WTC11 (cell line): ENCODE measurements around the gene CYP2U1. TPM values are rescaled to one million over a fixed set of nuclear protein-coding genes. Genes with fewer than 3 reads are reported as not detected.

Experiments
- ATAC-seq: fragments of 200-7000 bp; cut with Tn5 transposase; 2 replicates; pipeline ENCODE4 v1.10.0; 2021; ENCODE audit warnings: mild to moderate bottlenecking, moderate library complexity
- CTCF ChIA-PET: fragments of 300-600 bp; sonication (Branson Sonifier 250); formaldehyde crosslinking; loops from one replicate; lab custom pipeline; 2021; ENCODE audit warnings: antibody characterized with exemption; lab: Charles Lee
- POLR2A ChIA-PET: fragments of 350-600 bp; sonication (Branson Sonifier 250); formaldehyde crosslinking; loops from one replicate; lab custom pipeline; 2021; ENCODE audit warnings: antibody characterized with exemption; lab: Charles Lee
- DNase-seq: peaks from one replicate; pipeline ENCODE4 v3.0.0; 2021; ENCODE audit warnings: low spot score
- H3K27ac Mint-ChIP-seq: 2 replicates; pipeline ENCODE4 v1.8.0; 2021; ENCODE audit warnings: mixed read lengths
- H3K27me3 Mint-ChIP-seq: 2 replicates; pipeline ENCODE4 v1.8.0; 2021; ENCODE audit warnings: low read depth, mild to moderate bottlenecking, moderate library complexity, mixed read lengths
- H3K36me3 Mint-ChIP-seq: 2 replicates; pipeline ENCODE4 v1.8.0; 2021; ENCODE audit warnings: mixed read lengths
- H3K4me1 Mint-ChIP-seq: 2 replicates; pipeline ENCODE4 v1.8.0; 2022; ENCODE audit warnings: mixed read lengths
- H3K4me3 Mint-ChIP-seq: 2 replicates; pipeline ENCODE4 v1.8.0; 2021; ENCODE audit warnings: mild to moderate bottlenecking, moderate library complexity, mixed read lengths
- H3K9me3 Mint-ChIP-seq: 2 replicates; pipeline ENCODE4 v1.8.0; 2021; ENCODE audit warnings: mixed read lengths
- CREB1 ChIP-seq: sonication (generic); formaldehyde crosslinking; IDR thresholded peaks from 2 replicates; pipeline ENCODE4 v1.8.0; 2023; ENCODE audit warnings: mild to moderate bottlenecking, missing genetic modification reagents
- CREM ChIP-seq: sonication (generic); formaldehyde crosslinking; IDR thresholded peaks from 2 replicates; pipeline ENCODE4 v1.8.1; 2022; ENCODE audit warnings: mild to moderate bottlenecking, missing genetic modification reagents, moderate library complexity
- EMX1 ChIP-seq: fragments of 250-450 bp; sonication (Bioruptor Pico); IDR thresholded peaks from 2 replicates; pipeline ENCODE4 v1.8.0; 2021; ENCODE audit warnings: mild to moderate bottlenecking
- FOXK1 ChIP-seq: sonication (generic); formaldehyde crosslinking; IDR thresholded peaks from 2 replicates; pipeline ENCODE4 v1.8.0; 2022; ENCODE audit warnings: mild to moderate bottlenecking, moderate library complexity, missing genetic modification reagents
- IRF1 ChIP-seq: sonication (generic); formaldehyde crosslinking; IDR thresholded peaks from 2 replicates; pipeline ENCODE4 v1.8.0; 2023; ENCODE audit warnings: missing genetic modification reagents
- MLX ChIP-seq: sonication (generic); formaldehyde crosslinking; IDR thresholded peaks from 2 replicates; pipeline ENCODE4 v1.8.1; 2023; ENCODE audit warnings: mild to moderate bottlenecking, missing genetic modification reagents, moderate library complexity
- MXD4 ChIP-seq: fragments of 250-450 bp; sonication (Bioruptor Pico); IDR thresholded peaks from 2 replicates; pipeline ENCODE4 v1.8.0; 2021; ENCODE audit warnings: mild to moderate bottlenecking, moderate library complexity, borderline replicate concordance
- NFE2L1 ChIP-seq: sonication (generic); formaldehyde crosslinking; IDR thresholded peaks from 2 replicates; pipeline ENCODE4 v1.8.1; 2023; ENCODE audit warnings: missing genetic modification reagents
- NFYB ChIP-seq: sonication (generic); formaldehyde crosslinking; conservative IDR thresholded peaks from 2 replicates; pipeline ENCODE4 v1.8.0; 2022; ENCODE audit warnings: low read depth, missing genetic modification reagents
- NR3C1 ChIP-seq: sonication (generic); formaldehyde crosslinking; conservative IDR thresholded peaks from 2 replicates; pipeline ENCODE4 v1.8.1; 2023; ENCODE audit warnings: low read depth, mild to moderate bottlenecking, missing genetic modification reagents
- RORB ChIP-seq: fragments of 250-450 bp; sonication (Bioruptor Pico); IDR thresholded peaks from 2 replicates; pipeline ENCODE4 v1.9.0; 2021; ENCODE audit warnings: mild to moderate bottlenecking
- SOX15 ChIP-seq: fragments of 250-450 bp; sonication (Bioruptor Pico); IDR thresholded peaks from 2 replicates; pipeline ENCODE4 v1.9.0; 2021; ENCODE audit warnings: mild to moderate bottlenecking
- TP53 ChIP-seq: sonication (generic); formaldehyde crosslinking; IDR thresholded peaks from 2 replicates; pipeline ENCODE4 v1.8.1; 2023; ENCODE audit warnings: mild to moderate bottlenecking, missing genetic modification reagents
- ZNF219 ChIP-seq: sonication (generic); formaldehyde crosslinking; IDR thresholded peaks from 2 replicates; pipeline ENCODE4 v1.8.0; 2023; ENCODE audit warnings: missing genetic modification reagents, mild to moderate bottlenecking, borderline replicate concordance
- ZNF232 ChIP-seq: sonication (generic); formaldehyde crosslinking; IDR thresholded peaks from 2 replicates; pipeline ENCODE4 v1.8.0; 2022; ENCODE audit warnings: mild to moderate bottlenecking, missing genetic modification reagents
- ZNF416 ChIP-seq: fragments of 250-450 bp; sonication (Bioruptor Pico); IDR thresholded peaks from 2 replicates; pipeline ENCODE4 v1.9.0; 2021; ENCODE audit warnings: mild to moderate bottlenecking, inconsistent platforms
- total RNA-seq: library from RNA; stranded (reverse); gene quantifications from 3 replicates; pipeline ENCODE4 v1.2.3, GENCODE V29; 2021
- TF ChIP-seq, protein P1 (sequence below): sonication (generic); formaldehyde crosslinking; IDR thresholded peaks from 2 replicates; pipeline ENCODE4 v1.8.1; 2023; ENCODE audit warnings: mild to moderate bottlenecking, moderate library complexity, missing genetic modification reagents
- TF ChIP-seq, protein P2 (sequence below): fragments of 250-450 bp; sonication (Bioruptor Pico); IDR thresholded peaks from 2 replicates; pipeline ENCODE4 v1.8.0; 2021; ENCODE audit warnings: mild to moderate bottlenecking
- TF ChIP-seq, protein P3 (sequence below): sonication (generic); formaldehyde crosslinking; IDR thresholded peaks from 2 replicates; pipeline ENCODE4 v1.8.0; 2022; ENCODE audit warnings: mild to moderate bottlenecking, missing genetic modification reagents
- TF ChIP-seq, protein P4 (sequence below): sonication (generic); formaldehyde crosslinking; IDR thresholded peaks from 2 replicates; pipeline ENCODE4 v1.8.1; 2022; ENCODE audit warnings: mild to moderate bottlenecking, moderate library complexity, missing genetic modification reagents
- TF ChIP-seq, protein P5 (sequence below): sonication (generic); formaldehyde crosslinking; IDR thresholded peaks from 2 replicates; pipeline ENCODE4 v1.8.1; 2022; ENCODE audit warnings: low read depth, missing genetic modification reagents, borderline replicate concordance
- TF ChIP-seq, protein P6 (sequence below): sonication (generic); formaldehyde crosslinking; IDR thresholded peaks from 2 replicates; pipeline ENCODE4 v1.8.1; 2022; ENCODE audit warnings: low read depth, mild to moderate bottlenecking, moderate library complexity, missing genetic modification reagents, borderline replicate concordance

The CYP2U1 gene
- total RNA-seq, 1 experiment from 2014 or later: 2.9 TPM

- no peaks in the 10 kb centered on the region; the same call in none of the 2 replicates for H3K27me3 Mint-ChIP-seq
- H3K27ac Mint-ChIP-seq: no peak overlapping the region
- H3K4me1 Mint-ChIP-seq: peaks cover 20% of the 10 kb centered on the region
- peaks cover 16% of the 10 kb centered on the region for H3K36me3 Mint-ChIP-seq
- no peak overlapping the region for H3K4me3 Mint-ChIP-seq
- CTCF ChIA-PET: no interaction called here
- POLR2A ChIA-PET: no interaction called here
- peaks cover 16% of the 10 kb centered on the region for H3K9me3 Mint-ChIP-seq
- DNase-seq (no peak), ATAC-seq (no peak)
- TF ChIP-seq, protein P1, sequence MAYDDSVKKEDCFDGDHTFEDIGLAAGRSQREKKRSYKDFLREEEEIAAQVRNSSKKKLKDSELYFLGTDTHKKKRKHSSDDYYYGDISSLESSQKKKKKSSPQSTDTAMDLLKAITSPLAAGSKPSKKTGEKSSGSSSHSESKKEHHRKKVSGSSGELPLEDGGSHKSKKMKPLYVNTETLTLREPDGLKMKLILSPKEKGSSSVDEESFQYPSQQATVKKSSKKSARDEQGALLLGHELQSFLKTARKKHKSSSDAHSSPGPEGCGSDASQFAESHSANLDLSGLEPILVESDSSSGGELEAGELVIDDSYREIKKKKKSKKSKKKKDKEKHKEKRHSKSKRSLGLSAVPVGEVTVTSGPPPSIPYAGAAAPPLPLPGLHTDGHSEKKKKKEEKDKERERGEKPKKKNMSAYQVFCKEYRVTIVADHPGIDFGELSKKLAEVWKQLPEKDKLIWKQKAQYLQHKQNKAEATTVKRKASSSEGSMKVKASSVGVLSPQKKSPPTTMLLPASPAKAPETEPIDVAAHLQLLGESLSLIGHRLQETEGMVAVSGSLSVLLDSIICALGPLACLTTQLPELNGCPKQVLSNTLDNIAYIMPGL (CRISPR knock-in tag): no peak
- TF ChIP-seq RORB: no peak
- TF ChIP-seq CREB1 (CRISPR knock-in tag): no peak
- TF ChIP-seq NFE2L1 (CRISPR knock-in tag): no peak
- TF ChIP-seq MLX (CRISPR knock-in tag): no peak
- no peak for TF ChIP-seq ZNF416 (CRISPR knock-in tag)
- no peak for TF ChIP-seq MXD4
- no peak for TF ChIP-seq SOX15 (CRISPR knock-in tag)
- TF ChIP-seq, protein P2, sequence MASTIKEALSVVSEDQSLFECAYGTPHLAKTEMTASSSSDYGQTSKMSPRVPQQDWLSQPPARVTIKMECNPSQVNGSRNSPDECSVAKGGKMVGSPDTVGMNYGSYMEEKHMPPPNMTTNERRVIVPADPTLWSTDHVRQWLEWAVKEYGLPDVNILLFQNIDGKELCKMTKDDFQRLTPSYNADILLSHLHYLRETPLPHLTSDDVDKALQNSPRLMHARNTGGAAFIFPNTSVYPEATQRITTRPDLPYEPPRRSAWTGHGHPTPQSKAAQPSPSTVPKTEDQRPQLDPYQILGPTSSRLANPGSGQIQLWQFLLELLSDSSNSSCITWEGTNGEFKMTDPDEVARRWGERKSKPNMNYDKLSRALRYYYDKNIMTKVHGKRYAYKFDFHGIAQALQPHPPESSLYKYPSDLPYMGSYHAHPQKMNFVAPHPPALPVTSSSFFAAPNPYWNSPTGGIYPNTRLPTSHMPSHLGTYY: no peak
- TF ChIP-seq NR3C1 (CRISPR knock-in tag): no peak
- TF ChIP-seq, protein P3, sequence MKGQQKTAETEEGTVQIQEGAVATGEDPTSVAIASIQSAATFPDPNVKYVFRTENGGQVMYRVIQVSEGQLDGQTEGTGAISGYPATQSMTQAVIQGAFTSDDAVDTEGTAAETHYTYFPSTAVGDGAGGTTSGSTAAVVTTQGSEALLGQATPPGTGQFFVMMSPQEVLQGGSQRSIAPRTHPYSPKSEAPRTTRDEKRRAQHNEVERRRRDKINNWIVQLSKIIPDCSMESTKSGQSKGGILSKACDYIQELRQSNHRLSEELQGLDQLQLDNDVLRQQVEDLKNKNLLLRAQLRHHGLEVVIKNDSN (CRISPR knock-in tag): no peak
- no peak for TF ChIP-seq FOXK1
- TF ChIP-seq NFYB (CRISPR knock-in tag): no peak
- TF ChIP-seq CREM (CRISPR knock-in tag): no peak
- TF ChIP-seq TP53: no peak
- TF ChIP-seq IRF1 (CRISPR knock-in tag): no peak
- TF ChIP-seq, protein P4, sequence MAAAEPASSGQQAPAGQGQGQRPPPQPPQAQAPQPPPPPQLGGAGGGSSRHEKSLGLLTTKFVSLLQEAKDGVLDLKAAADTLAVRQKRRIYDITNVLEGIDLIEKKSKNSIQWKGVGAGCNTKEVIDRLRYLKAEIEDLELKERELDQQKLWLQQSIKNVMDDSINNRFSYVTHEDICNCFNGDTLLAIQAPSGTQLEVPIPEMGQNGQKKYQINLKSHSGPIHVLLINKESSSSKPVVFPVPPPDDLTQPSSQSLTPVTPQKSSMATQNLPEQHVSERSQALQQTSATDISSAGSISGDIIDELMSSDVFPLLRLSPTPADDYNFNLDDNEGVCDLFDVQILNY (CRISPR knock-in tag): no peak
- no peak for TF ChIP-seq ZNF219 (CRISPR knock-in tag)
Measured at GRCh38 chr4:107896646-107897045, 34.7 kb upstream of the CYP2U1 start.

GRCh38 chr4:107897823-107898222, 33.5 kb upstream of the CYP2U1 start:
- ChIA-PET POLR2A (no interaction called here), CTCF (no interaction called here)
- TF ChIP-seq EMX1 (CRISPR knock-in tag) (no peak), NFE2L1 (CRISPR knock-in tag) (no peak), CREB1 (CRISPR knock-in tag) (no peak), TP53 (no peak), ZNF232 (CRISPR knock-in tag) (no peak)
- TF ChIP-seq, protein P5, sequence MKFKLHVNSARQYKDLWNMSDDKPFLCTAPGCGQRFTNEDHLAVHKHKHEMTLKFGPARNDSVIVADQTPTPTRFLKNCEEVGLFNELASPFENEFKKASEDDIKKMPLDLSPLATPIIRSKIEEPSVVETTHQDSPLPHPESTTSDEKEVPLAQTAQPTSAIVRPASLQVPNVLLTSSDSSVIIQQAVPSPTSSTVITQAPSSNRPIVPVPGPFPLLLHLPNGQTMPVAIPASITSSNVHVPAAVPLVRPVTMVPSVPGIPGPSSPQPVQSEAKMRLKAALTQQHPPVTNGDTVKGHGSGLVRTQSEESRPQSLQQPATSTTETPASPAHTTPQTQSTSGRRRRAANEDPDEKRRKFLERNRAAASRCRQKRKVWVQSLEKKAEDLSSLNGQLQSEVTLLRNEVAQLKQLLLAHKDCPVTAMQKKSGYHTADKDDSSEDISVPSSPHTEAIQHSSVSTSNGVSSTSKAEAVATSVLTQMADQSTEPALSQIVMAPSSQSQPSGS (CRISPR knock-in tag): no peak
- TF ChIP-seq, protein P6, sequence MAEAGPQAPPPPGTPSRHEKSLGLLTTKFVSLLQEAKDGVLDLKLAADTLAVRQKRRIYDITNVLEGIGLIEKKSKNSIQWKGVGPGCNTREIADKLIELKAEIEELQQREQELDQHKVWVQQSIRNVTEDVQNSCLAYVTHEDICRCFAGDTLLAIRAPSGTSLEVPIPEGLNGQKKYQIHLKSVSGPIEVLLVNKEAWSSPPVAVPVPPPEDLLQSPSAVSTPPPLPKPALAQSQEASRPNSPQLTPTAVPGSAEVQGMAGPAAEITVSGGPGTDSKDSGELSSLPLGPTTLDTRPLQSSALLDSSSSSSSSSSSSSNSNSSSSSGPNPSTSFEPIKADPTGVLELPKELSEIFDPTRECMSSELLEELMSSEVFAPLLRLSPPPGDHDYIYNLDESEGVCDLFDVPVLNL: no peak
- TF ChIP-seq, protein P2: no peak
- no peak for ATAC-seq
- no peak overlapping the region for H3K27ac Mint-ChIP-seq
- peaks cover 7% of the 10 kb centered on the region; the same call in 1 of the 2 replicates for H3K9me3 Mint-ChIP-seq
- no peak for DNase-seq
- H3K4me1 Mint-ChIP-seq: peaks cover 11% of the 10 kb centered on the region
- H3K4me3 Mint-ChIP-seq: no peak overlapping the region
- peaks cover 5% of the 10 kb centered on the region; the same call in 1 of the 2 replicates for H3K36me3 Mint-ChIP-seq
- no peaks in the 10 kb centered on the region; the same call in none of the 2 replicates for H3K27me3 Mint-ChIP-seq
